ENCODE measurements around the gene PADI1.

The PADI1 gene

DNA sequence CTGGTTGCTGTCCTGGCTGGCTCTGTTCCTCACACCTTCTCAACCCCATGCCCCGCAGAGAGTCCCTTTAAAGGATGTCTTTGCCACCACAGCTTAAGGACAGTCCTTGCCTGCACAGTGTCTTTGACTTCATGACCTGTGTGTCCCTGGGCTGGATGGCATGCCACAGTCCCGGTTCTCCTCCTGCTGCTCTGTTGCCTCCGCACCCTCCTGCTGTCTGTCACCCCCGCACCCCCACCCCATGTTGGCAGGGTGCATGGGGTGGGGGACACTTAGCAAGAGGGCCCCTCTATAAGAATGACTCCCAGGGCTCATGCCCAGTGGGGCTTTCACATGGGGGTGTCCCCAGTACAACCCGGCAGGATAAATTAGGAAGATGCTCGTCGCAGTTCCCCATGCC is 41.6 kb upstream of the PADI1 start:
- no peak overlapping the region for H3K4me3 ChIP-seq
- DNase-seq (ENCODE audit: low read depth, low spot score) = no peak
- TF ChIP-seq FOXP2 (optimal IDR thresholded peaks at IDR 0.05; ENCODE audit: control extremely low read depth, extremely low read length, insufficient read depth) (no peak), EZH2 (IDR thresholded peaks at IDR 0.05) (no peak), POLR2AphosphoS5 (IDR thresholded peaks at IDR 0.05; ENCODE audit: borderline replicate concordance, low read depth, low read length) (no peak)
- H3K9me3 ChIP-seq (ENCODE audit: low read depth, low read length) = no peaks in the 10 kb centered on the region
- no peaks in the 10 kb centered on the region for H3K36me3 ChIP-seq (ENCODE audit: insufficient read depth, low read length)
- no peak overlapping the region for H3K9ac ChIP-seq (ENCODE audit: insufficient read length)
- no peak overlapping the region for H3K27ac ChIP-seq

DNA sequence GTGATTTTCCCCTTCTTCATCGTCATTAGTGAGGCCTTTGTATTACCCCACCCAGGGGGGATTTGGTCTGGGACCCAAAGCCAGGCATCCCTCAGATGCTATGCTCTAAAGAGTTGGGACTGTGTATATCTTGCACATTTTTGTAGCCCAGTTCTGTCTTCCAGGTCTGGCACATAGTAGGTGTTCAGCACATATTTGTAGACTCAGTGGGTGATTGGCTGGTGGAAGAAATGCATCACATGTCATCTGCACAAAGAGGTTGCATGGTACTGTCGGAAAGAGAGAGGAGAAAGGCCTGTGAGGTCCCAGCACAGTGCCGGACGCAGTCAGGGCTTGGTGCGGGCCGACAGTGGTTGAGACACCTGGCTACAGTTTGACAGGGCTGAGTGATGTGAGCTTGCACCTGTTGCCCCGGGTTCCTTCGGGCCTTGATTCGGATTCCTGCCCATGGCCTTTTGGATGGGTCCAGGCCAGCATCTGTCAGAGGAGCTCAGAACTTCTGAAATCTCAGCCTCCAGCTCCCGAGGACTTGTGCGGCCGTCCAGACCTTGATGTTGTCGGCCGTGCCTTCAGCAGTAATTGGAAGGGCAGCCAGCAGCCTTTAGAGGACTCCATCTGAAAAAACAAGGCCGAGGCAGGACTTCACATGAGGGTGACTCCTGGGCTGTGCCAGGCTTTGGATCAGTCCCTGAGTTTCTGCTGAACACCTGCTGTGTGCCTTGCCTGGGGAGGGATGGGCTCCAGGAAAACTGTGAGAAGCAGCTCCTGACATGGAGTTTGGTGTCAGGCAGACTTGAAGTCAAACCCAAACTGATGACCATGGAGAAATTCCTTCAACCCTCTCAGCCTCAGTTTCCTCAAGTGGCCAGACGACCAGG is 40.9 kb upstream of the PADI1 start:
- no peak overlapping the region for H3K9ac ChIP-seq (ENCODE audit: insufficient read length)
- H3K9me3 ChIP-seq (ENCODE audit: low read depth, low read length) = no peaks in the 10 kb centered on the region
- no peaks in the 10 kb centered on the region for H3K36me3 ChIP-seq (ENCODE audit: insufficient read depth, low read length)
- no peak overlapping the region for H3K27ac ChIP-seq
- TF ChIP-seq FOXP2 (optimal IDR thresholded peaks at IDR 0.05; ENCODE audit: control extremely low read depth, extremely low read length, insufficient read depth) (no peak), POLR2AphosphoS5 (IDR thresholded peaks at IDR 0.05; ENCODE audit: borderline replicate concordance, low read depth, low read length) (no peak), EZH2 (IDR thresholded peaks at IDR 0.05) (no peak)
- H3K4me3 ChIP-seq = no peak overlapping the region
- DNase-seq (ENCODE audit: low read depth, low spot score) = no peak

DNA sequence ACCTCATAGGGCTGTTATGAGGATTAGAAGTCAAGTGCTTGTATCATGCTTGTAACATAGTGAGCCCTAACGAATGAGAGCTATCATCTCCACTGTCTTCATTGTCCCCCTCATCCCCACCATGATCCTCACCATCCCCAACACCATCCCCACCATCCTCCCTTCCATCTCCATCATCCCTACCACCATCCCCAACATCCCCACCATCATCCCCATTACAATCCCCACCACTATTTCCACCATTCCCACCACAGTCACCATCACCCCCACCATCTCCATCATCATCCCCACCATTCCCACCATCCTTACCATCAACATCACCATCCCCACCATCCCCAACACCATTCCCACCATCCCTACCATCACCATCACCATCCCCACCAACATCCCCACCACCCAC is 39.1 kb upstream of the PADI1 start:
- Histone ChIP-seq H3K9ac (ENCODE audit: insufficient read length) (no peak overlapping the region), H3K27ac (no peak overlapping the region), H3K36me3 (ENCODE audit: insufficient read depth, low read length) (no peaks in the 10 kb centered on the region), H3K9me3 (ENCODE audit: low read depth, low read length) (no peaks in the 10 kb centered on the region), H3K4me3 (no peak overlapping the region)
- no peak for DNase-seq (ENCODE audit: low read depth, low spot score)
- no peak for TF ChIP-seq FOXP2 (optimal IDR thresholded peaks at IDR 0.05; ENCODE audit: control extremely low read depth, extremely low read length, insufficient read depth)
- no peak for TF ChIP-seq EZH2 (IDR thresholded peaks at IDR 0.05)
- no peak for TF ChIP-seq POLR2AphosphoS5 (IDR thresholded peaks at IDR 0.05; ENCODE audit: borderline replicate concordance, low read depth, low read length)

DNA sequence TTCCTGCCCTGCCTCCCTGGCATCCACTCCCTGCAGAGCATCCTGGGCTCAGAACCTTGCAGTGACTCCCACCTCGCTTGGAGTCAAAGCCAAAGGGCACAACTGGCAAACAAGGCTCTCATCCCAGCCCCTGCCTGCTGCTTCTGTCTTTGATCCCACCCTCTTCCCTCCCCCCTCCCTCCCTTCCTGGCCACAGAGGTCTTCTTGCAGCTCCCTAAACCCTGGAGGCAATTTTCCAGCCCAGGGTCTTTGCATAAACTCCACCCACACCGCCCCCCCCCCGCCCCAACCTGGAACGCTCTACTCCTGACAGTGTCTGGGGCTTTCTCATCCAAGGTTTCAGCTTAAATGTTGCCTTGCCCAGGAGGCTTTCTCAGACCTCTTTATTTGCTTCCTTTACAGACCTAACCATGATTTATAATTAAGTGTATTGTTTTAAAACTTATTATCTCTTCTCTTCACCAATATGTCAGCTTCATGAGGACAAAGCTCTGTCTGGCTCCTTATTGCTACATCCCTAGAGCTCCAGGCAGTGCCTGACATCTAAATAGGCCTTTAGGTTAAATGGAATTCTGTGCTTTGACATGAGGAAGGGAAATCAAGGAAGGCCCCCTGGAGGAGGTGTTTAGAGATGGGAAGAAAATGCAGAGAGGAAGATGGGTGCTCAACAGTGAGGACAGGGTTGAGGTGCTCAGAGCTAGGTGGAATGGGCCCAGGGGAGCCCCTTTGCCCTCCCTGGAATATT is 37.7 kb upstream of the PADI1 start:
- Histone ChIP-seq H3K36me3 (ENCODE audit: insufficient read depth, low read length) (no peaks in the 10 kb centered on the region), H3K27ac (no peak overlapping the region), H3K9ac (ENCODE audit: insufficient read length) (no peak overlapping the region), H3K4me3 (no peak overlapping the region), H3K9me3 (ENCODE audit: low read depth, low read length) (no peaks in the 10 kb centered on the region)
- no peak for TF ChIP-seq EZH2 (IDR thresholded peaks at IDR 0.05)
- TF ChIP-seq FOXP2 (optimal IDR thresholded peaks at IDR 0.05; ENCODE audit: control extremely low read depth, extremely low read length, insufficient read depth) = no peak
- TF ChIP-seq POLR2AphosphoS5 (IDR thresholded peaks at IDR 0.05; ENCODE audit: borderline replicate concordance, low read depth, low read length) = no peak
- no peak for DNase-seq (ENCODE audit: low read depth, low spot score)

DNA sequence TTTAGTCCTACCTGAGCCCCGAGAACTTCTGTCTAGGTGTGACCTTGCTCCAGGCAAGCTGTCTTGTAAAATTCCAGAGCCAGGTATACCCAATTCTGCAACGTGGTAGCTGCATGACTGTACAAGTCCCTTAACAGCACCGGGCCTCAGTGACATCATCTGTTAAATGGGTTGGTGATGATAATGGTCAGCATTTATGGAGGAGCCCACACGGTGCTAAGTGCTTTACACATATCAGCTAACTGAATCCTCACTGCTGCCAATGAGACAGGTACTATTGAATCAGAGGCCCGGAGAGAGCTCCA is 37.2 kb upstream of the PADI1 start:
- no peak overlapping the region for H3K9ac ChIP-seq (ENCODE audit: insufficient read length)
- TF ChIP-seq EZH2 (IDR thresholded peaks at IDR 0.05) (no peak), FOXP2 (optimal IDR thresholded peaks at IDR 0.05; ENCODE audit: control extremely low read depth, extremely low read length, insufficient read depth) (no peak)

DNA sequence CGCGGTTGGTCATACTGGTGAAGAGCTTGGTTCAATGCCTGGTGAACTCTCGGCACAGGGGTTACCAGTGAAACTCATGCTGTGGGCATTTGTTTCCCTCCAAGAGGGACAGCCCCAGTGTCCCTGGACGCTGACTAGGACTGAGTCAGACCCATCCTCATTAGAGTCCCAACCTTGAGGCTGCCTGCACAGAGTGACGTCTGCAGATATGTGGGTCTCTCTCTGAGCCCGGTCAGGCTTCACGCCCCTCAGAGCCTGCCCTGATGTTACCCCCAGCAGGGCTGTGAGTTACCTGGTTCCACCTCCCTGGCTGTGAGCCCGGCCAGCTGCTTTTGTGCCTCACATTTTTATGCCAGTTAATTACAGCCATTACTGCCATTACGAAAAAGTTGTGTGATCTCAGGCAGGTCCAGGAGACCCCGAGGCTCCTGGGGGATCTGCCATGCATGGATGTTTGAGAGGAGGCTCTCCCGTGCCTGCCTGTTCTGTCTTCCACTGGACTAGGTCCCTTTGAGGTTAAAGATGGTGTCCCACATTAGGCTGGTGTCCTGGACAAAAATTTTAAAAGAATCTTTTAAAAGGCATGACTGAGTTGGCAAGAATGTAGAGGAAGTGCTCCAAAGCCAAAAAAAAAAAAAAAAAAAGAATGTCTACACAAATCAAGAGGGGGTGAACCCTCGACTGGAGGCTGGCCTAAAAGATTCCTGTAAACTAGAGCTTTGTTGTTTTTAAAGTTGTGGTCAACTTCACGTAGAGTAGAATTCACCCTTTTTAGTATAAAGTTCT is 36.6 kb upstream of the PADI1 start:
- no peak for DNase-seq (ENCODE audit: low read depth, low spot score)
- TF ChIP-seq POLR2AphosphoS5 (IDR thresholded peaks at IDR 0.05; ENCODE audit: borderline replicate concordance, low read depth, low read length) (no peak), EZH2 (IDR thresholded peaks at IDR 0.05) (no peak), FOXP2 (optimal IDR thresholded peaks at IDR 0.05; ENCODE audit: control extremely low read depth, extremely low read length, insufficient read depth) (no peak)
- Histone ChIP-seq H3K27ac (peak overlapping the region; percentile 53; the same call in 1 of the 2 replicates), H3K4me3 (no peak overlapping the region), H3K36me3 (ENCODE audit: insufficient read depth, low read length) (no peaks in the 10 kb centered on the region), H3K9me3 (ENCODE audit: low read depth, low read length) (no peaks in the 10 kb centered on the region), H3K9ac (ENCODE audit: insufficient read length) (no peak overlapping the region)

More for the DNA sequence above, 37.2 kb upstream of the PADI1 start:
- H3K27ac ChIP-seq = no peak overlapping the region
- no peak overlapping the region for H3K4me3 ChIP-seq
- no peak for DNase-seq (ENCODE audit: low read depth, low spot score)
- H3K36me3 ChIP-seq (ENCODE audit: insufficient read depth, low read length) = no peaks in the 10 kb centered on the region
- no peaks in the 10 kb centered on the region for H3K9me3 ChIP-seq (ENCODE audit: low read depth, low read length)

DNA sequence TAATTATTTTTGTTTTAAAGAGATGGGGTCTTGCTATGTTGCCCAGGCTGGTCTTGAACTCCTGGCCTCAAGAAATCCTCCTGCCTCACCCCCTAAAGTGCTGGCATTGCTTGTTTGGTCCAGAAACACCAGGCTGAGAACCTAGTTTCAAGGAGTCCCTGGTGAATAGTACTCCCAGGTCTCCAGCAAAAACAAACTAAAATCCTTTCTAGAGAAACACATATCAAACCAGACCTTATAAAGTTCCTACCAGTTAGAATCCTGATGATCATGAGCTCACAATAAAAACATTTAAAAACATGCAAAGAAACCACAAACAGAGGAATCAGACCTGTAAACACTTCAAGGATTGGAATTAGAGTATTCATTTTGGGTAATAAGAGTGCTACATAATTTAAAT is 34.4 kb upstream of the PADI1 start:
- Histone ChIP-seq H3K36me3 (ENCODE audit: insufficient read depth, low read length) (no peaks in the 10 kb centered on the region), H3K27ac (no peak overlapping the region), H3K9me3 (ENCODE audit: low read depth, low read length) (no peaks in the 10 kb centered on the region), H3K9ac (ENCODE audit: insufficient read length) (no peak overlapping the region), H3K4me3 (no peak overlapping the region)
- no peak for DNase-seq (ENCODE audit: low read depth, low spot score)
- TF ChIP-seq FOXP2 (optimal IDR thresholded peaks at IDR 0.05; ENCODE audit: control extremely low read depth, extremely low read length, insufficient read depth) = no peak
- no peak for TF ChIP-seq POLR2AphosphoS5 (IDR thresholded peaks at IDR 0.05; ENCODE audit: borderline replicate concordance, low read depth, low read length)
- TF ChIP-seq EZH2 (IDR thresholded peaks at IDR 0.05) = no peak

DNA sequence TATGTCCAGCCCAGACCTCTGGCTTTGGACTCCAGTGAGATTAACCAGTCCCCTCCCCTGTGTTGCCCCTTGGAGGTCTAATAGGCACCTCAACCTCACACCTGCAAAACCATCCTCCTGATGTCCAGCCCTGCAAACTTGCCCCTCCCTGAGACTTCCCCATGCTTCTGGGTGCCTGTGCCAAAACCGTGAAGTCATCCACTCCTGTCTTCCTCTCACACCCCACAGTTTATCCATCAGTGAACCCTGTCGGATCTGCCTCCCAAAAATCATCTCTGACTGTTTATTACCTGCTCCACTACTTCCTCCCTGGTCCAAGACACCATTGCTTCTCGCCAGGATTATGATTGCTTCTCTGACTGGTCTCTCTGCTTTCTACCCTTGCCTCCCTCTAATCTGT is 31.7 kb upstream of the PADI1 start:
- Histone ChIP-seq H3K9ac (ENCODE audit: insufficient read length) (no peak overlapping the region), H3K9me3 (ENCODE audit: low read depth, low read length) (peaks cover 3% of the 10 kb centered on the region; the same call in 1 of the 2 replicates), H3K4me3 (no peak overlapping the region), H3K36me3 (ENCODE audit: insufficient read depth, low read length) (no peaks in the 10 kb centered on the region), H3K27ac (no peak overlapping the region)
- no peak for DNase-seq (ENCODE audit: low read depth, low spot score)
- TF ChIP-seq POLR2AphosphoS5 (IDR thresholded peaks at IDR 0.05; ENCODE audit: borderline replicate concordance, low read depth, low read length) = no peak
- TF ChIP-seq FOXP2 (optimal IDR thresholded peaks at IDR 0.05; ENCODE audit: control extremely low read depth, extremely low read length, insufficient read depth) = no peak
- TF ChIP-seq EZH2 (IDR thresholded peaks at IDR 0.05) = no peak
